Immature natural killer cell (primary cell): Measurements from ENCODE around the gene SENP6. TPM values are rescaled to one million over a fixed set of nuclear protein-coding genes. Genes with fewer than 3 reads are reported as not detected.
"Not testable (repeated sequence)": the region's sequence is repeated elsewhere in the genome, so short reads cannot be mapped to it uniquely, and the experiment has no call there.

Experiments
- DNase-seq, 3 donors: peaks; one replicate each; pipeline ENCODE4 v3.0.0; 2022; ENCODE audit warnings: mixed read lengths in 1 of 3
- H3K27ac Mint-ChIP-seq, 6 donors: one replicate each; pipeline ENCODE4 v1.8.0; 2020; ENCODE audit warnings: mixed read lengths in 6 of 6, mild to moderate bottlenecking in 5 of 6, inconsistent platforms in 4 of 6, moderate library complexity in 3 of 6
- H3K27me3 Mint-ChIP-seq, 3 donors: one replicate each; pipeline ENCODE4 v1.8.0; 2020 to 2021; ENCODE audit warnings: low read depth in 3 of 3, mild to moderate bottlenecking in 3 of 3, mixed read lengths in 3 of 3, moderate library complexity in 3 of 3, inconsistent platforms in 1 of 3
- H3K36me3 Mint-ChIP-seq, 3 donors: one replicate each; pipeline ENCODE4 v1.8.0; 2020; ENCODE audit warnings: mixed read lengths in 3 of 3, inconsistent platforms in 2 of 3, mild to moderate bottlenecking in 2 of 3
- H3K4me1 Mint-ChIP-seq, 2 donors: one replicate each; pipeline ENCODE4 v1.8.0; 2020; ENCODE audit warnings: inconsistent platforms in 2 of 2, mild to moderate bottlenecking in 2 of 2, mixed read lengths in 2 of 2, moderate library complexity in 1 of 2
- H3K4me3 Mint-ChIP-seq, 5 donors: one replicate each; pipeline ENCODE4 v1.8.0; 2020; ENCODE audit warnings: mild to moderate bottlenecking in 5 of 5, mixed read lengths in 5 of 5, inconsistent platforms in 3 of 5, moderate library complexity in 3 of 5
- H3K9me3 Mint-ChIP-seq, 6 donors: one replicate each; pipeline ENCODE4 v1.8.0; 2020; ENCODE audit warnings: mild to moderate bottlenecking in 6 of 6, mixed read lengths in 6 of 6, inconsistent platforms in 4 of 6, moderate library complexity in 3 of 6
- polyA plus RNA-seq, 3 donors: library from polyadenylated mRNA; unstranded; fragments of 300-500 nt; fragmentation: Illumina TruSeq; gene quantifications; one replicate each; pipeline ENCODE4 v1.2.3, GENCODE V29; 2021

Gene SENP6, protein sequence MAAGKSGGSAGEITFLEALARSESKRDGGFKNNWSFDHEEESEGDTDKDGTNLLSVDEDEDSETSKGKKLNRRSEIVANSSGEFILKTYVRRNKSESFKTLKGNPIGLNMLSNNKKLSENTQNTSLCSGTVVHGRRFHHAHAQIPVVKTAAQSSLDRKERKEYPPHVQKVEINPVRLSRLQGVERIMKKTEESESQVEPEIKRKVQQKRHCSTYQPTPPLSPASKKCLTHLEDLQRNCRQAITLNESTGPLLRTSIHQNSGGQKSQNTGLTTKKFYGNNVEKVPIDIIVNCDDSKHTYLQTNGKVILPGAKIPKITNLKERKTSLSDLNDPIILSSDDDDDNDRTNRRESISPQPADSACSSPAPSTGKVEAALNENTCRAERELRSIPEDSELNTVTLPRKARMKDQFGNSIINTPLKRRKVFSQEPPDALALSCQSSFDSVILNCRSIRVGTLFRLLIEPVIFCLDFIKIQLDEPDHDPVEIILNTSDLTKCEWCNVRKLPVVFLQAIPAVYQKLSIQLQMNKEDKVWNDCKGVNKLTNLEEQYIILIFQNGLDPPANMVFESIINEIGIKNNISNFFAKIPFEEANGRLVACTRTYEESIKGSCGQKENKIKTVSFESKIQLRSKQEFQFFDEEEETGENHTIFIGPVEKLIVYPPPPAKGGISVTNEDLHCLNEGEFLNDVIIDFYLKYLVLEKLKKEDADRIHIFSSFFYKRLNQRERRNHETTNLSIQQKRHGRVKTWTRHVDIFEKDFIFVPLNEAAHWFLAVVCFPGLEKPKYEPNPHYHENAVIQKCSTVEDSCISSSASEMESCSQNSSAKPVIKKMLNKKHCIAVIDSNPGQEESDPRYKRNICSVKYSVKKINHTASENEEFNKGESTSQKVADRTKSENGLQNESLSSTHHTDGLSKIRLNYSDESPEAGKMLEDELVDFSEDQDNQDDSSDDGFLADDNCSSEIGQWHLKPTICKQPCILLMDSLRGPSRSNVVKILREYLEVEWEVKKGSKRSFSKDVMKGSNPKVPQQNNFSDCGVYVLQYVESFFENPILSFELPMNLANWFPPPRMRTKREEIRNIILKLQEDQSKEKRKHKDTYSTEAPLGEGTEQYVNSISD
- polyA plus RNA-seq, result 10 to 100 TPM; 32.5 to 57.3 (median 33.0) TPM

DNA sequence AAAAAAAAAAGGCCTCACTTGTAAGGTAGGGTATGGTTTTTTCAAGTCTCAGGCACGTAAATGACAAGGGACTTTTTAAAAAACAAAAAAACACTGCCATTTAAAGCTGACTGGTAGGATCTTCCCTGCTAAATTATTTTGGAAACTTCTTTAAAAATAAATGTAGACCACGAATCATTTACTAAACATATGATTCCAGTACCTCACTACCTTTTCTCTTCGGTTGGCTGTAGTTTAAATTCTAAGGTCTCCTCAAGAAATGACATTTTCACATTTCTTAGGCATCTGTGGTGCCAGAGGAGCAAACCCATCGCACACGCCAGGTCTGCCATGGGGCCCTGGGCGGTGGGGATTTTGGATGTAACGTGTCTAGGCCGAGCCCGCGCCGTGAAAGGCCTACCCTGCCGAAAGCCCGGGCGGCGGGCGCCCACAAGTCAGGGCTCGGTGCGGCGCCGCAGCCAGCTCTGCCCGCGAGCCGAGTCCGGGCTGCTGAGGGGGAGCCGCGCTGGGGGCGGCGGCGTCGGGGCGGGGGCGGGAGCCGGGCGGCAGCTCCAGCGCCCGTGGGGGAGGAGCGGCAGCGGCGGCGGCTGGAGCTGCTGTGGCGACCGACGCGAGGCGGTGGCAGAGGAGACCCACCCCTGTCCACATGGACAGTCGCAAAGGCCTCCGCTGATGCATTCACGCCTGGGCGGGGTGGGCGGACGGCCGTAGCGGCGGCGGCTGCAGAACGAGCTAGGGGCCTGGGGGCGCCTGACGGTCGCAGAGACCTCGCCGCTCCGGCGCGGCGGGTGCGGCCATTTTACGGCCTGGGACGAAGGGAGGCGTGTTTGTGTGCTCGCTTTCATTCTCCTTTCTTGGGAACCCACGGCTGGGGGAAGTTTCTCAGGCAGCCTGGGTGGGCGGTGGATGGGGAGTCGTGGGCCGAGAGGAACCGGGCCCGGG, at the start of gene SENP6:
SENP6 (plus strand) TSS at position 577 of the 942 bp plus-strand sequence. CDS start 645 bp downstream, outside the sequence.
- Mint-ChIP-seq H3K4me1 (peaks cover 47 to 67% of the 10 kb centered on the region in 2 donors), H3K36me3 (no peaks in the 10 kb centered on the region), H3K27ac (peak within 1 kb of the TSS; percentile 95 to 99 (median 99)), H3K4me3 (peak within 1 kb of the TSS; percentile 97 to 99 (median 99)), H3K9me3 (no peaks in the 10 kb centered on the region), H3K27me3 (peaks cover 2 to 16% (median 7%) of the 10 kb centered on the region in 3 donors)
- DNase-seq, result peak; percentile 79 to 83 (median 82)

DNA sequence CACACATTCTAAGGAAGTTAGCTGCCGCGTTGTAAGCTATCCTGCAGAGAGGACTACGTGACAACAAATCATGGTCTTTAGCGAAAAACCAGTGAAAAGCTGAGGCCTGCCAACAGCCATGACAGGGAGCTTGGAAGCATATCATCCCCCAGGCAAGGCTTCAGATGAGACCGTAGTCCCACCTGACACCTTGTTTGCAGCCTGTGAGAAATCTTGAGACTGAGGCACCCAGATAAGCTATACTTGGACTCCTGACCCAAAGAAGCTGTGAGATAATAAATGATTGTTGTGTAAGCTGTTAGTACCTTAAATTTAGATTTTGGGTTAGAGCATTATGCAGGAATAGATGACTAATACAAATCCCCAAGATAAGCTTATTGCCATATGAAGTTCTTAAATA, 45.4 kb upstream of the SENP6 start:
- peaks cover 0 to 6% of the 10 kb centered on the region in 2 donors for H3K4me1 Mint-ChIP-seq
- no peak for DNase-seq

DNA sequence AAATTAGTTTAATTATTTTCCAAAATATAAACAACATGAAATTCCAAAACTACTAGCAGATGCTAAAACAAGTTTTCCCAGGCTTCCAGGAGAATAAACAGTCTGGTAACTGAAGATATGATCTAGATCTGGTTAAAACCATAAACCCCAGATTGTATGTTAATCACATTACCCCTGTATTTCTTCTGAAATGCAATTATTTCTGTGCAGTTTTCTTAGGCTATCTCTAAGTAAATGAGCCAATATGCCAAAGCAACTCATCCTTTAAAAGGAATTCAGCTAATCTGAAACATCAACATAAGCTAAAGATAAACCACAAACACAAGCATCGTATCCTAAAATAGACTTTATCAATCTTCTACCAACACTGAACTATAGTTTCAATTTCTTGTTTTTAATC, 44.6 kb upstream of the SENP6 start:
- Mint-ChIP-seq H3K4me1 (no peaks in the 10 kb centered on the region), H3K4me3 (no peak overlapping the region), H3K27ac (no peak overlapping the region), H3K27me3 (peaks cover 4 to 8% (median 5%) of the 10 kb centered on the region in 3 donors), H3K36me3 (no peaks in the 10 kb centered on the region), H3K9me3 (no peaks in the 10 kb centered on the region)
- DNase-seq, result no peak

More for the DNA sequence above, 45.4 kb upstream of the SENP6 start:
- Mint-ChIP-seq H3K4me3 (no peak overlapping the region), H3K27me3 (peaks cover 4 to 8% (median 4%) of the 10 kb centered on the region in 3 donors), H3K9me3 (no peaks in the 10 kb centered on the region), H3K27ac (no peak overlapping the region), H3K36me3 (no peaks in the 10 kb centered on the region)

DNA sequence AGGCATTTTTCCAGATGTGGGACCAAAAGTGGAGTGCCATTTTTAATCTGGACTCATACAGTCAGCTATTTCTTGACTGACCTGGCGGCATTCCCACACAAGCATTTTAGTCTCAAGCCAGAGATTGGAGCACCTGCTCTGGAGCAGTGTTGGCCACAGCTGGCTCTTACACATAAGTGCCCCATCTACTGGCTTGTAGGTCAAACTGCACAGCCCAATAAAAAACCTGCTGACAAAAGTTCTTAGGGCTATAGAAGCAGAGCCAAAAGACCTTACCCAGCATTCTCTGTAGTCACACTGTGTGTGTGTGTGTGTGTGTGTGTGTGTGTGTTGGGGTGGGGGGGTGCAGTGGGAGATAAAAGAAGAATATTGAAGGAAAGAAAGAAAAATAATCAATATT, 38.6 kb upstream of the SENP6 start:
- DNase-seq, result peak in 1 of 3 donors; percentile 20
- Mint-ChIP-seq H3K36me3 (peaks cover 0 to 3% (median 0%) of the 10 kb centered on the region in 3 donors), H3K27me3 (peaks cover 5 to 17% (median 10%) of the 10 kb centered on the region in 3 donors), H3K9me3 (peaks cover 0 to 13% (median 7%) of the 10 kb centered on the region in 6 donors), H3K27ac (no peak overlapping the region), H3K4me3 (no peak overlapping the region), H3K4me1 (no peaks in the 10 kb centered on the region)

DNA sequence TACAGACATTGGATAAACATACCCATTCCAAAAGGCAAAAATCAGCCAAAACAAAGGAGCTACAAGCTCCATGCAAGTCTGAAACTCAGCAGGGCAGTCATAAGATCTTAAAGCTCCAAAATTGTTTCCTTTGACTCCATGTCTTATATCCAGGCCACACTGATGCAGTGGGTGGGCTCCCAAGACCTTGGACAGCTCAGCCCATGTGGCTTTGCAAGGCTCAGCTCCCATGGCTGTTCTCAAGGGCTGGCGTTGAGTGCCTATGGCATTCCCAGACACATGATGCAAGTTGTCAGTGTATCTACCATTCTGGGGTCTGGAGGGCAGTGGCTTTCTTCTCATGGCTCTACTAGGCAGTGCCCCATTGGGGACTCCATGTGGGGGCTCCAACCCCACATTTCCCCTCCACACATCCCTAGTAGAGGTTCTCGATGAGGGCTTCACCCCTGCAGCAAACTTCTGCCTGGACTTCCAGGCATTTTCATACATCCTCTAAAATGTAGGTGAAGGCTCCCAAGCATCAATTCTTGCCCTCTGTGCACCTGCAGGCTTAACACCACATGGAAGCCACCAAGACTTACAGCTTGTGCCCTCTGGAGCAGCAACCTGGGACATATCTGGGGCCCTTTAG, 35.4 kb upstream of the SENP6 start:
- H3K27ac Mint-ChIP-seq, result no peak overlapping the region
- no peak for DNase-seq
- H3K4me1 Mint-ChIP-seq, result no peaks in the 10 kb centered on the region
- H3K27me3 Mint-ChIP-seq, result peaks cover 1 to 13% (median 7%) of the 10 kb centered on the region in 3 donors
- H3K9me3 Mint-ChIP-seq, result peaks cover 0 to 13% (median 7%) of the 10 kb centered on the region in 6 donors
- no peak overlapping the region for H3K4me3 Mint-ChIP-seq
- peaks cover 0 to 3% (median 0%) of the 10 kb centered on the region in 3 donors for H3K36me3 Mint-ChIP-seq

DNA sequence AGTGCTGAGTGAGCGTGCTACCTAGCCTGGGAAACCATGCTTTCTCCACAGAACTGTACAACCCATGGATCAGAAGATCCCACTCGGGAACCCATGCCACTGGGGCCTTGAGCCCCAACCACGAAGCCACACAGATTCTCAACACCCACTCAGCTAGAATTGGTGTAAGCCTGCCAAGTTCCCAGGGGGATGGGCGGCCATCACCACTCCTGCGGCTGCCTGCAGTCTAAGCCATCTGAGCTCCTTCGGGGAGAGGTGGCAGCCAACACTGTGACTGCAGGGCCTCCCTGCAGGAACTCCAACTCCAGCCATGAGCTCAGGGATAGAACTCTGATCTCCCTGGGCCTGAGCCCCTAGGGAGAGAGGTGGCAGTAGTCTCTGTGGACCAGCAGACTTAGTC, 33.6 kb upstream of the SENP6 start:
- DNase-seq, result no peak
- no peak overlapping the region for H3K27ac Mint-ChIP-seq
- peaks cover 0 to 13% (median 7%) of the 10 kb centered on the region in 6 donors for H3K9me3 Mint-ChIP-seq
- H3K36me3 Mint-ChIP-seq, result peaks cover 0 to 3% (median 0%) of the 10 kb centered on the region in 3 donors
- peaks cover 2 to 13% (median 3%) of the 10 kb centered on the region in 3 donors for H3K27me3 Mint-ChIP-seq
- H3K4me3 Mint-ChIP-seq, result no peak overlapping the region
- no peaks in the 10 kb centered on the region for H3K4me1 Mint-ChIP-seq

DNA sequence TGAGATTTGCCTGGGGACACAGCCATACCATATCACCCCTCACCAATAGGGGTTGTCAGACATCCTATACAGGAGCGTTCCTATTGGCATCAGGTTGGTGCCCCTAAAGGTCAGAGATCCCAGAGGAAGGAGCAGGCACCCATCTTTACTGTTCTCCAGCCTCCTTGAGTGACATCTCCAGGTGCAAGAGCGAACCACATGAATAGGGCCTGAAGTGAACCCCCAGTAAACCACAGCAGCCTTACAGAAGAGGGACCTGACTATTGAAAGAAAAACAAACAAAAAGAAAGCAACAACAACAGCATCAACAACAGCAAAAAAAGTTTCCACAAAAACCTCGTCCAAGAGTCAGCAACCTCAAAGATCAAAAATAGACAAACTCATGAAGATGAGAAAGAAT, 32.7 kb upstream of the SENP6 start:
- Mint-ChIP-seq H3K27me3 (peaks cover 2 to 13% (median 3%) of the 10 kb centered on the region in 3 donors), H3K36me3 (peaks cover 0 to 3% (median 0%) of the 10 kb centered on the region in 3 donors), H3K9me3 (peaks cover 0 to 13% (median 7%) of the 10 kb centered on the region in 6 donors), H3K4me3 (no peak overlapping the region), H3K4me1 (no peaks in the 10 kb centered on the region), H3K27ac (no peak overlapping the region)
- no peak for DNase-seq

DNA sequence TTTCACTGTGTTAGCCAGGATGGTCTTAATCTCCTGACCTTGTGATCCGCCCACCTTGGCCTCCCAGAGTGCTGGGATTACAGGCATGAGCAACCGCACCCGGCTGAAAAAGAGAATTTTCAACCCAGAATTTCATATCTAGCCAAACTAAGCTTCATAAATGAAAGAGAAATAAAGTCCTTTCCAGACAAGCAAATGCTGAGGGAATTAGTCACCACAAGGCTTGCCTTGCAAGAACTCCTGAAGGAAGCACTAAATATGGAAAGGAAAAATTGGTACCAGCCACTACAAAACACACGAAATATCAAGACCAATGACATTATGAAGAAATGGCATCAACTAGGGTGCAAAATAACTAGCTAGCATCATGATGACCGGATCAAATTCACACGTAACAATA, 31.0 kb upstream of the SENP6 start:
- not testable (repeated sequence) for DNase-seq, H3K4me3 Mint-ChIP-seq, H3K4me1 Mint-ChIP-seq, H3K36me3 Mint-ChIP-seq, H3K27me3 Mint-ChIP-seq, H3K27ac Mint-ChIP-seq
- peaks cover 0 to 13% (median 4%) of the 10 kb centered on the region in 6 donors for H3K9me3 Mint-ChIP-seq

DNA sequence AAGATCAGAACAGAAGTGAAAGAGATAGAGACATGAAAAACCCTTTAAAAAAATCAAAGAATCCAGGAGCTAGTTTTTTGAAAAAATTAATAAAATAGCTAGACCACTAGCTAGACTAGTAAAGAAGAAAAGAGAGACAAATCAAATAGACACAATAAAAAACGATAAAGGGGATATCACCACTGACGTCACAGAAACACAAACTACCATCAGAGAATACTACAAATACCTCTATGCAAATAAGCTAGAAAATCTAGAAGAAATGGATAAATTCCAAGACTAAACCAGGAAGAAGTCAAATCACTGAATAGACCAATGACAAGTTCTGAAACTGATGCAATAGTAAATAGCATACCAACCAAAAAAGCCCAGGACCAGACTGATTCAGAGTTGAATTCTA, 29.6 kb upstream of the SENP6 start:
- no peak overlapping the region for H3K4me3 Mint-ChIP-seq

DNA sequence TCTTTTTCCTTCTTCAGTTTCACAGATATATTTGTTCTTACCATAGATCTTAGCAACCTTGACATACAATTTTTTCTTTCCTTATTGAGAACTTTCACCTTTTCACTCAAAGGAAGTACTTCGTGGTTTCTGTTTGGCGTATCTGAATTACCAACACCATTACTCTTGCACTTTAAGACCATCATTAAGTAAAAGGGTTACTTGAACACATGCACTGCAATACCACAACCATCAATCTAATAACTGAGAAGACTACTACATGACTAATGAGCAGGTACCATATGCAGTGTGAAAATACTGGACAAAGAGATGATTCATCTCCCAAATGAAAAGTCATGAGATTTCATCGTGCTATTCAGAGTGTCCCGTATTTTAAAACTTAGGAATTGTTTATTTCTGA, 21.7 kb upstream of the SENP6 start:
- Mint-ChIP-seq H3K9me3 (no peaks in the 10 kb centered on the region), H3K4me1 (peaks cover 3 to 6% of the 10 kb centered on the region in 2 donors), H3K27ac (peak overlapping the region in 1 of 6 donors; percentile 12), H3K4me3 (peak overlapping the region in 1 of 5 donors; percentile 19), H3K36me3 (no peaks in the 10 kb centered on the region), H3K27me3 (peaks cover 0 to 6% (median 3%) of the 10 kb centered on the region in 3 donors)
- DNase-seq, result no peak

More for the DNA sequence above, 29.6 kb upstream of the SENP6 start:
- H3K9me3 Mint-ChIP-seq, result peaks cover 0 to 3% (median 0%) of the 10 kb centered on the region in 6 donors
- H3K27me3 Mint-ChIP-seq, result peaks cover 2 to 5% (median 4%) of the 10 kb centered on the region in 3 donors
- H3K27ac Mint-ChIP-seq, result no peak overlapping the region
- H3K36me3 Mint-ChIP-seq, result no peaks in the 10 kb centered on the region
- DNase-seq, result no peak
- H3K4me1 Mint-ChIP-seq, result no peaks in the 10 kb centered on the region

DNA sequence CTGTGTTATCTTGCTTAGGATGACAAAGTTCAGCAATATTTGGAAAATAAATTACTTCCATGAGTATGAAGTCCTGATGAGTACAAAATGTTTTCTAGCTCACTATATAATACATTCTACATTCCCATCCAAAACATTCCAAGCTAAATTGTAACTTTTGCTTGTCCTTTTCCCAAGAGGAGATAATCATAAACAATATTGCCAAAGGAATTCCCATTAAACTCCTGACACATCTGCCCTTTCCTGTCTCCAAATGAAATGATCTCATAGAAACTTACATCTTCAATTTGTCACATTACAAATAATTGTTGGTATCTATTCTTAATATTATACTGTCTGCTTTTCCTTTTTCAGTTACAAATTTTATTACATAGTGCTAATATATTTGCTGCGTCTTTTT, 20.4 kb upstream of the SENP6 start:
- no peak for DNase-seq
- Mint-ChIP-seq H3K27me3 (peaks cover 0 to 6% (median 3%) of the 10 kb centered on the region in 3 donors), H3K9me3 (no peaks in the 10 kb centered on the region), H3K4me1 (peaks cover 3 to 6% of the 10 kb centered on the region in 2 donors), H3K36me3 (no peaks in the 10 kb centered on the region), H3K27ac (no peak overlapping the region), H3K4me3 (no peak overlapping the region)

DNA sequence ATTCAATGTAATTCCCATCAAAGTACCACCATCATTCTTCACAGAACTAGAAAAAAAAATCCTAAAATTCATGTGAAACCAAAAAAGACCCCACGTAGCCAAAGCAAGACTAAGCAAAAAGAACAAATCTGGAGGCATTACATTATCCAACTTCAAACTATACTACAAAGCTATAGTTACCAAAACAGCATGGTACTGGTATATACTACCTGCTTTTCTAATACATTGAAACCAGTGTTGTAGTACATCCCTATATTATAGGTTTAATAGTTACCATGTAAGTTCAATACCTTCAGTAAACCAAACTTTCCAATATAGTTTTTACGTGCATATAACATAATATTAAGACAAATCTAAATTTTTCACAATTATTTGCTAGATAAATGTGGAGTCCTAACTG, 17.1 kb upstream of the SENP6 start:
- not testable (repeated sequence) for H3K4me3 Mint-ChIP-seq, H3K4me1 Mint-ChIP-seq, DNase-seq, H3K9me3 Mint-ChIP-seq, H3K27me3 Mint-ChIP-seq, H3K27ac Mint-ChIP-seq, H3K36me3 Mint-ChIP-seq
